LNCaP clone FGC (cell line): ENCODE measurements around the gene GPER1.
A peak's percentile ranks its signal among the peaks of the same experiment; 100 is the strongest.

Experiments
- DNase-seq: peaks from one replicate; pipeline ENCODE4 v3.0.0-alpha.2; 2011; ENCODE audit warnings: low read depth
- H3K4me3 ChIP-seq: 2 replicates; pipeline ENCODE4 v1.5.1; 2011; ENCODE audit warnings: mild to moderate bottlenecking, low read depth, low read length, control low read depth
- CTCF ChIP-seq: IDR thresholded peaks from 2 replicates; pipeline ENCODE4 v1.5.1; 2012; ENCODE audit warnings: mild to moderate bottlenecking; ENCODE audit not compliant: control insufficient read depth, insufficient read depth; ENCODE audit errors: extremely low read depth

GPER1 gene

GRCh38 chr7:1083729-1084657 is 3.9 kb upstream of the GPER1 start:
- TF ChIP-seq CTCF: no peak
- no peak overlapping the region for H3K4me3 ChIP-seq
- no peak for DNase-seq

GRCh38 chr7:1085266-1085665 is 2.6 kb upstream of the GPER1 start:
- H3K4me3 ChIP-seq: no peak overlapping the region
- TF ChIP-seq CTCF: no peak
- DNase-seq: no peak

- no peak for DNase-seq
- TF ChIP-seq CTCF: no peak
- H3K4me3 ChIP-seq: no peak overlapping the region
Measured at GRCh38 chr7:1085910-1086421, 1.9 kb upstream of the GPER1 start.

- DNase-seq: no peak
- TF ChIP-seq CTCF: peak; percentile 78
- H3K4me3 ChIP-seq: peak overlapping the region; percentile 11
Measured at GRCh38 chr7:1086588-1087464, 1.1 kb upstream of the GPER1 start.

GRCh38 chr7:1087465-1087814 is 473 bp upstream of the GPER1 start:
- DNase-seq: no peak
- TF ChIP-seq CTCF: no peak
- peak overlapping the region; percentile 11 for H3K4me3 ChIP-seq

GRCh38 chr7:1090236-1090635 is 2.3 kb downstream of the GPER1 start:
- H3K4me3 ChIP-seq: no peak overlapping the region
- TF ChIP-seq CTCF: no peak
- no peak for DNase-seq
